ENCODE results near the gene SYNE2. TPM values are rescaled to one million over a fixed set of nuclear protein-coding genes. Genes with fewer than 3 reads are reported as not detected.

Gene SYNE2
- total and polyA plus RNA-seq, 10 of the 15 experiments (the other 5 are each of a cell fraction or from before 2014, with no cell fraction given) = 2.1 to 52.7 (median 38.1) TPM

GRCh38 chr14:63926641-63927040 lies 73.8 kb downstream of the SYNE2 start:
- ChIA-PET SMC1A (ENCODE audit: uncharacterized antibody, unreplicated experiment) (interaction anchor here (1.0 kb wide), 1 partner anchor 9 kb away, joined by 4 read pairs; no protein-coding TSS in a partner anchor), RAD21 (ENCODE audit: unreplicated experiment) (interaction anchor here (1.0 kb wide), 1 partner anchor 18 kb away, joined by 3 read pairs; no protein-coding TSS in a partner anchor), POLR2A (no interaction called here), CTCF (interaction anchor here (0.9 to 1.1 kb wide), 2 partner anchors 10 to 16 kb away, joined by 3 read pairs; no protein-coding TSS in a partner anchor)
- Histone ChIP-seq H4K20me1 (ENCODE audit: control insufficient read depth, insufficient read depth) (no peaks in the 10 kb centered on the region), H3K9me3 (replicated peaks; ENCODE audit: control insufficient read depth, insufficient read depth, low read length) (no peaks in the 10 kb centered on the region; the same call in none of the 3 replicates), H3K4me2 (ENCODE audit: control insufficient read depth, insufficient read depth) (no peak overlapping the region), H3K4me3 (no peak overlapping the region), H2AFZ (ENCODE audit: control insufficient read depth, low read depth, low read length) (no peak overlapping the region), H3K79me2 (ENCODE audit: control insufficient read depth, insufficient read depth, low read length) (no peaks in the 10 kb centered on the region; the same call in 1 of the 2 replicates), H3K27ac (ENCODE audit: control insufficient read depth, insufficient read depth) (no peak overlapping the region), H3K36me3 (ENCODE audit: control insufficient read depth in 2 of 2, insufficient read depth in 2 of 2, low read length in 1 of 2) (peaks cover 0 to 1% of the 10 kb centered on the region in 2 experiments; a peak in 2 of 4 replicates), H3K4me1 (ENCODE audit: control insufficient read depth, insufficient read depth, low read length) (no peaks in the 10 kb centered on the region), H3K27me3 (replicated peaks in 1 of 2; ENCODE audit: control insufficient read depth in 2 of 2, insufficient read depth in 2 of 2, low read length in 1 of 2) (no peaks in the 10 kb centered on the region), H3K9ac (ENCODE audit: control insufficient read depth, insufficient read depth, low read length) (no peak overlapping the region)
- in situ Hi-C loops (cut with MboI) (no loop called here), intact Hi-C loops (cut with micrococcal nuclease; ENCODE audit: unreplicated experiment) (no loop called here)
- DNase-seq (ENCODE audit: low read depth, low spot score) (no peak), FAIRE-seq (no peak), ATAC-seq (no peak)
- TF ChIP-seq MEF2A (IDR thresholded peaks at IDR 0.05; ENCODE audit: insufficient read depth, low read depth, low read length) (no peak), RFX5 (IDR thresholded peaks at IDR 0.05; ENCODE audit: low read depth, low read length) (no peak), TAF1 (IDR thresholded peaks at IDR 0.05; ENCODE audit: borderline replicate concordance, low read depth, low read length) (no peak), IKZF1 (conservative IDR thresholded peaks at IDR 0.05) (no peak), NFIC (IDR thresholded peaks at IDR 0.05; ENCODE audit: low read depth, low read length) (no peak)
- no TSS peak for BruUV-seq (replicated peaks)
- WGBS (ENCODE audit: insufficient coverage, insufficient replicate concordance, low lambda C conversion rate, missing lambda C conversion rate) = 94% methylated on average over 2 of the region's 2 CpGs

DNA sequence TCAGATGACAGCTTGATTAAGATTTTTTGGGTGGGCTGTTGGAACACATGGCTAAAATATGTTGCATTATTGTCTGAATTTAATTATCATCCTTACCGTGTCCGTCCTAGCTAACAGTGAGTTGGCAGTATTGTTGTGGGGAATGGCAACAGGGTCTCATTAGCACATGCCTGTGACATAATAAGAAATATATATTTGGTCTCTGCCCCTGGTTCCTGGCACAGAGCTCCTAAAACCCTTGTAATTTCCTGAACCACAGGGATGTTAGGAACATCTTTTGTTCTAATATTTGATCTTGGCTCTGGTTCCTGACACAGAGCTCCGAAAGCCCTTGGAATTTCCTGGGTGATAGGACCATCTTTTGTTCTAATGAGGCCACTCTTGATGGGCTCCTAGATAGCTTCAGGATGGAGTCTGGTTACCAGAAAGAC lies 76.0 kb downstream of the SYNE2 start:
- Histone ChIP-seq H3K4me3 (no peak overlapping the region), H3K9me3 (replicated peaks; ENCODE audit: control insufficient read depth, insufficient read depth, low read length) (no peaks in the 10 kb centered on the region; the same call in none of the 3 replicates), H3K9ac (ENCODE audit: control insufficient read depth, insufficient read depth, low read length) (no peak overlapping the region), H3K27ac (ENCODE audit: control insufficient read depth, insufficient read depth) (no peak overlapping the region), H2AFZ (ENCODE audit: control insufficient read depth, low read depth, low read length) (no peak overlapping the region), H4K20me1 (ENCODE audit: control insufficient read depth, insufficient read depth) (no peaks in the 10 kb centered on the region), H3K79me2 (ENCODE audit: control insufficient read depth, insufficient read depth, low read length) (peaks cover 1% of the 10 kb centered on the region), H3K36me3 (ENCODE audit: control insufficient read depth in 2 of 2, insufficient read depth in 2 of 2, low read length in 1 of 2) (peaks cover 0 to 1% of the 10 kb centered on the region in 2 experiments; a peak in 2 of 4 replicates), H3K4me2 (ENCODE audit: control insufficient read depth, insufficient read depth) (no peak overlapping the region), H3K27me3 (replicated peaks in 1 of 2; ENCODE audit: control insufficient read depth in 2 of 2, insufficient read depth in 2 of 2, low read length in 1 of 2) (no peaks in the 10 kb centered on the region), H3K4me1 (ENCODE audit: control insufficient read depth, insufficient read depth, low read length) (peaks cover 11% of the 10 kb centered on the region)
- FAIRE-seq (no peak), DNase-seq (ENCODE audit: low read depth, low spot score) (no peak), ATAC-seq (no peak)
- 99% methylated on average over 3 of the region's 3 CpGs for WGBS (ENCODE audit: insufficient coverage, insufficient replicate concordance, low lambda C conversion rate, missing lambda C conversion rate)
- POLR2A ChIA-PET = interaction anchor here (0.6 to 1.1 kb wide), 2 partner anchors 11 to 173 kb away, joined by 3 to 4 read pairs; no protein-coding TSS in a partner anchor
- SMC1A ChIA-PET (ENCODE audit: uncharacterized antibody, unreplicated experiment) = interaction anchor here (0.8 kb wide), 1 partner anchor 14 kb away, joined by 3 read pairs; no protein-coding TSS in a partner anchor
- RAD21 ChIA-PET (ENCODE audit: unreplicated experiment) = no interaction called here
- CTCF ChIA-PET = interaction anchor here (1.0 to 1.3 kb wide), 2 partner anchors 9 to 18 kb away, joined by 3 read pairs; no protein-coding TSS in a partner anchor
- intact Hi-C loops (cut with micrococcal nuclease; ENCODE audit: unreplicated experiment) (no loop called here), in situ Hi-C loops (cut with MboI) (no loop called here)
- no TSS peak for BruUV-seq (replicated peaks)
- TF ChIP-seq USF1 (IDR thresholded peaks at IDR 0.05; ENCODE audit: borderline replicate concordance, extremely low read length, insufficient read depth, low read depth, low read length) = no peak
- TF ChIP-seq RAD51 (IDR thresholded peaks at IDR 0.05) = no peak
- TF ChIP-seq ZBTB40 (IDR thresholded peaks at IDR 0.05; ENCODE audit: borderline replicate concordance) = no peak
- TF ChIP-seq IKZF1 (conservative IDR thresholded peaks at IDR 0.05) = no peak
- TF ChIP-seq BMI1 (IDR thresholded peaks at IDR 0.05; ENCODE audit: borderline replicate concordance) = no peak
- no peak for TF ChIP-seq TCF12 (IDR thresholded peaks at IDR 0.05; ENCODE audit: low read depth, low read length)
- no peak for TF ChIP-seq HCFC1 (IDR thresholded peaks at IDR 0.05; ENCODE audit: low read length)
- TF ChIP-seq NBN (IDR thresholded peaks at IDR 0.05) = no peak
- no peak for TF ChIP-seq YBX1 (IDR thresholded peaks at IDR 0.05)
